HG03565 (cell line): Measurements from ENCODE around the gene ENPP3.
"Not testable (repeated sequence)": the region's sequence is repeated elsewhere in the genome, so short reads cannot be mapped to it uniquely, and the experiment has no call there.

Experiments used
- ATAC-seq: cut with Tn5 transposase; IDR thresholded peaks from one replicate; pipeline ENCODE4 v1.9.1; 2021; ENCODE audit warnings: mild to moderate bottlenecking, moderate library complexity; ENCODE audit not compliant: unreplicated experiment

Gene ENPP3

GRCh38 chr6:131683479-131683878, 46.4 kb downstream of the ENPP3 start:
- peak; percentile 59 for ATAC-seq

- ATAC-seq, result peak; percentile 70
Observed at GRCh38 chr6:131685266-131685780, 48.2 kb downstream of the ENPP3 start.

DNA sequence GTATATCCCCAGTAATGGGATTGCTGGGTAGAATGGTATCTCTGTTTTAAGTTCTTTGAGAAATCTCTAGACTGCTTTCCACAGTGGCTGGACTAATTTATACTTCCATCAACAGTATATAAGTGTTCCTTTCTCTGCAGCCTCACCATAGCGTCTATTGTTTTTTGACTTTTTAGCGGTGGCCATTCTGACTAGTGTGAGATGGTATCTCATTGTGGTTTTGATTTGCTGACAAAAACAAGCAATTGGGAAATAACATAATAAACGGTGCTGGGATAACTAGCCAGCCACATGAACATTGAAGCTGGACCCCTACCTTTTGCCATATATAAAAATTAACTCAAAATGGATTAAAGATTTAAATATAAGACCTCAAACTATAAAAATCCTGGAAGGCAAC, 49.9 kb downstream of the ENPP3 start:
- ATAC-seq, result no peak

- peak; percentile 69 for ATAC-seq
Observed at GRCh38 chr6:131688286-131688685, 51.2 kb downstream of the ENPP3 start.

DNA sequence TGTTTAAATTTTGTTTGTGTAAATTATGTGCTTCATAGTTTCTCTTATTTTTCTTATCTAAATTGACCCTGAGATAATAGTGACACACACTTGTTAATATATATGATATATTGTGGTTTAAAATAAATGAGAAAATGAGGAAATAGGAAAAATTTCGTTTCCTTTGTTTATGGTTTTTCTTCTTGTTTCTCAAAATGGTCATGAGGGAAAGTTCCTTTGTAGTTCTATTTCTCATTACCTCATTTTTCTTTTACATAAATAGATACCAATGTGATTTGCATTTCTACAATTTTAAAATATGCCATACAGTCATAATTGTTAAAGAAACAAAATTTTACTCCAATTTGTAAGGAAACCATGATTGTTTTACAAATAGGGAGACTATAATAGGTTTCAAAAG, 54.9 kb downstream of the ENPP3 start:
- no peak for ATAC-seq

- ATAC-seq, result no peak
Observed at GRCh38 chr6:131692589-131692988, 55.5 kb downstream of the ENPP3 start.

DNA sequence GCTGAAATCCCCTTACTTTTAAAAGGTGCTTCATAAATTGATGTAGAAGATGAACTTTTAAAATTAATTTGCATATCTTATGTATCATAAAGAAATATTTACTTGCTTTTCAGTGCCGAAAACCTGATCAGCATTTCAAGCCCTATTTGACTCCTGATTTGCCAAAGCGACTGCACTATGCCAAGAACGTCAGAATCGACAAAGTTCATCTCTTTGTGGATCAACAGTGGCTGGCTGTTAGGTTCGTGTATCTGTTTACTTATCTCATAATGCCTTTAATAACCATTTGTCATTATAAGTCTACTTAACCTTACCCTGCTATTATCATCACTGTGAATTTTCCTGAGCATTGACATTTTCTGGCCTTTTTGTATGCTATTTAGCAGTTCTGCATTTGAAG, 56.3 kb downstream of the ENPP3 start:
- no peak for ATAC-seq

- ATAC-seq, result peak; percentile 90
Observed at GRCh38 chr6:131694832-131695426, 57.8 kb downstream of the ENPP3 start.

GRCh38 chr6:131696956-131697355, 59.9 kb downstream of the ENPP3 start:
- ATAC-seq, result no peak

- not testable (repeated sequence) for ATAC-seq
Observed at GRCh38 chr6:131700851-131701250, 63.7 kb downstream of the ENPP3 start.

DNA sequence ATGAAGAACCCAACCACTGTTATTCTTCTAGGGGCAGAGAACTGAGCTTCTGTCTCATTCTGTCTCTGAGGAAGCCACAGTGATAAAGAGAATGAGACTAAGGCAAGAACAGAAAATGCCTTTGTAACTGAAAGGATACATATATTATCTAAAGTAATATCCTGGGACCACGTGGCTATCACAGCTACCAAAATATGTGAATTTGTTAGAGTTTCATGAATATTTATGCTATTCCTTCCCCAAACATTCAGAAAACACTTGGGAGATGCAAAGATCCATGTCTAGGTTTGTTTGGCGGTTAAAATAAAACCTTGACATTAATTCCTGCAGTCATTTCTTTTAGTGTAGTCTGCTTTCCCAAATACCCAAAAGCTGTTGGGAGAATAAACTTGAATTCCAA, 66.8 kb downstream of the ENPP3 start:
- ATAC-seq, result not testable (repeated sequence)

DNA sequence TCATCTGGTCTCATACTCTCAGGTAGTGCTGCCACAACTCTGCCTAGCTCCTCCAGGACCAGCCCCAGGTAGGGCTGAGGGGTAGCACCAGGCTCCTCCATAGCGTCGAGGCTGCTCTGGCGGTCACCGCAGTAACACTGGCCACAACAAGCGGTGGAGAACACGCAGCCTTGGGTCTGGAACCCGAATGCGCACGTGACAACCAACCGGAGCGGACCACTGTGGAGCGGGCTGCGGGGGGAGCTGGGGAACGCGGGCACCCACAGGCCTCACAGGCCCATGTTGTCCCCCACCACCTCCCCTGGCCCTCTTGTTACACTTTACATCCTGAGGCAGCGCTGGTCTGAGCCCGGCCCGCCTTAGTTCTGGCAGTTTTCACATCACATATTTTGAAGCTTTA, 73.8 kb downstream of the ENPP3 start, which contains the start of gene CTAGE9:
Gene CTAGE9 (minus strand): TSS at position 101 of the 400 bp plus-strand sequence. CDS start 0 bp downstream, at position 101.
- not testable (repeated sequence) for ATAC-seq

DNA sequence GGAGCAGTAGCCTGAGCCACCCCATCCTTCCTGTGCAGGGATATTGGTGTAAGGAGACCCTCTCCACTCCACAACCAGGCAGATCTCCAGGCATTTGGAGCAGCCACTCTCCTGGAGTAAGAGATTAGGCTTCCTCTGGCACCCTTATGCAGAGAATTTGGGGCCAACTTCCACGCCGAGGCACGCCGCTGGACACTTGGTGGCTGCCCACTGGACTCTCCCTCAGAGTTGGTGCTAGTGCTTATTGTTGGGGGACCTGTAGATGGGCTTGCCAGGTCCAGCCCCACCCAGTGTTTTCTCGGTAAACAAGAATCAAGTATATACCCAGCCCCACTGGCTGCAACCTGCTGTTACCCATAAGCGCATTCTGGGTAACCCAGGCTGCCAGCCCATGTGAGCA, 78.5 kb downstream of the ENPP3 start:
- not testable (repeated sequence) for ATAC-seq

- no peak for ATAC-seq
Observed at GRCh38 chr6:131717836-131718542, 80.9 kb downstream of the ENPP3 start.

DNA sequence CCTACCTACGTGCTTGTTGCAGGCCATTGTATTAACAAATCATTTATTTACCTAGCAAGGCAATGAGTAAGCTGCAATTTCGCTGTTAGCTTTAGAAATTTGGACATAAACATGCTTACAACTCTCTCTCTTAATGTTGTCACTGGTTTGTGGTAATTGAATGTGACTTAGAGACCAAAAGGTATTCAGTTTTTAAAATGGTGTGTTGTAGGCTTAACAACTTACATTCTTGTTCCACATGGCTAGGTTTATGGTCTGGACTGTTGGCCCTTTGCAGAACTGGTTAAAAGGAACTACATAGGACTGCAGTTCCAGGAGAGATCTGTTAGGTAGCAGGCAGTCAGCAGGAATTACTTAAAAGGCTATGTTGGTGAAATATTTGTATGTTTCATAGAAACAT, 84.1 kb downstream of the ENPP3 start:
- no peak for ATAC-seq

- ATAC-seq, result no peak
Observed at GRCh38 chr6:131724114-131724513, 87.0 kb downstream of the ENPP3 start.

DNA sequence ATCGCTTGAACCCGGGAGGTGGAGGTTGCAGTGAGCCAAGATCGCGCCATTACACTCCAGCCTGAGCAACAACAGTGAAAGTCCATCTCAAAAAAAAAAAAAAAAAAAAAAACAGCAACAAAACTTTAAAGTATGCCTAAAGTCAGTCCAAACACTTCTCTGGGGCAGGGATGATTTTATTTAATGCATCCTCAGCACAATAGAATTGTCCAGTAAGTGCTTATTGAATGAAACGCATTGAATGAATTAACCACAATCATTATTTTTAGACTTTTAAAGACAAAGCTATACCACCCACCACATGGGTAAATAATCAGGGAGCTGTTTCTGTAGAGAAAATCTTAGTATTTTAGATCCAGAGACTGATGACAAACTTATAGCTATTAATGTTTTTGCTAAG, 90.4 kb downstream of the ENPP3 start:
- ATAC-seq, result no peak

- ATAC-seq, result no peak
Observed at GRCh38 chr6:131727868-131728267, 90.8 kb downstream of the ENPP3 start.

- ATAC-seq, result no peak
Observed at GRCh38 chr6:131728296-131728939, 91.3 kb downstream of the ENPP3 start.

- no peak for ATAC-seq
Observed at GRCh38 chr6:131729550-131729949, 92.4 kb downstream of the ENPP3 start.

DNA sequence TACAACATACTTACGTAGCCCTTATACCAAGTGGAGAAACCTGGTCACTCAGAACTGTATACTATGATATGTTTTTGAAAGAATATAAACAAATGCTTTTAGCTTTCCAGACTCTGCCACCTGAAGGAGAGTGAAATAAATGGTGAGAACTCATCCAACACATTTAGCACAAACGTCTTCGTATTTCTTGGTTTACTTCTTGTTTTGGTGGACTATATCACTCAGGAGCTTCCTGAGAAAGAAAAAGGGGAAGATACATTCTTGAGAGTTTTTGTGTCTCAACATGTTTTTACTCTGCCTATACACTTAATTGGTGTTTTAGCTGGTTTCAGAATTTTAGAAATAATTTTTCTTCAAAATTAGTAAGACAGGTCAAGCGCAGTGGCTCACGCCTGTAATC, 93.2 kb downstream of the ENPP3 start:
- no peak for ATAC-seq

GRCh38 chr6:131731224-131731623, 94.1 kb downstream of the ENPP3 start:
- ATAC-seq, result no peak
